ENCODE measurements around the gene NUP214.

NUP214 gene

DNA sequence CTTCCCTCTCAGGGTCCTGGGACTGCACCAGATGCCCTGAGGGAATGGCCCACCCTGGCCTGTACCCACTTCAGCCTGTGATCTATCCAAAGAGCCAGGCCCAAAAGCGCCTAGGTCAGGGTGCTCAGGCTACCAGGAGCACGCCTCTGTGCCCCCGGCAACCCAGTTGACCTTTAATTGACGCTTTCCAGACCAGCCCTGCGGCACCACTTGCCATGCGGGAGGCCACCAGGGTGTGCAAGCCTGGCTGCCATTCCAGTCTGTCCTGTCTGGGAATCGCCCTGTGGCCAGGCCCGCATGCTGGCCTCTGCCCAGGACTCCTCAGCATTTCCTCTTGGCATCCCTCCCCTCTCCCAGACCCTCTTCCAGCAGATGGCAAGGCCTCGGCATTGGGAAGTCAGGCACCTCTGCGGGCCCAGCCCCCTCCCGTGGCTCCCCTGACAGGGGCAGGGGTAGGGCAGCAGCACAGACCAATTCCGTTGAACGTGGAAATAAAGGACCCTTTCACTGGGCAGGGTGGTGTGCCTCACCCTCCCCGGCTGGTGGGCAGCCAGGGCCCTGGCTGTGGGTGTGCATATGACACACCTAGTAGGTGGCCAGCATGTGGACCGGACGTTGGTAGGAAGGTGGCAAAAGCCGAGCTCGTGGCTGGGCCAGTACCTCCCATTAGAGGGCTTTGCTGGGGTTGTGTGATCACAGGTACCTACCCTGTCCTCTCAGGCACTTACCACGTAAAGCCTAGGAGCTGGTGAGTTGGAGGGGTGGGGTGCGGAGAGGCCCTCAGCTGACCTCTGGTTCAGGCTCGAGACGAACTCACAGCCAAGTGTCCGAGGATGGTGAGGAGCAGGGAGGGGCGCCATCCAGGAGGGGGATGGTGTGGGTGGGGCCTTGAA lies 32.6 kb upstream of the NUP214 start:
- H3K79me2 ChIP-seq (ENCODE audit: insufficient read depth, low read length), result no peaks in the 10 kb centered on the region
- no peak overlapping the region for H3K4me2 ChIP-seq (ENCODE audit: low read depth, low read length, poor library complexity, severe bottlenecking)
- no peak for TF ChIP-seq EZH2phosphoT487 (conservative IDR thresholded peaks at IDR 0.05; ENCODE audit: low read length)
- TF ChIP-seq, protein P1, sequence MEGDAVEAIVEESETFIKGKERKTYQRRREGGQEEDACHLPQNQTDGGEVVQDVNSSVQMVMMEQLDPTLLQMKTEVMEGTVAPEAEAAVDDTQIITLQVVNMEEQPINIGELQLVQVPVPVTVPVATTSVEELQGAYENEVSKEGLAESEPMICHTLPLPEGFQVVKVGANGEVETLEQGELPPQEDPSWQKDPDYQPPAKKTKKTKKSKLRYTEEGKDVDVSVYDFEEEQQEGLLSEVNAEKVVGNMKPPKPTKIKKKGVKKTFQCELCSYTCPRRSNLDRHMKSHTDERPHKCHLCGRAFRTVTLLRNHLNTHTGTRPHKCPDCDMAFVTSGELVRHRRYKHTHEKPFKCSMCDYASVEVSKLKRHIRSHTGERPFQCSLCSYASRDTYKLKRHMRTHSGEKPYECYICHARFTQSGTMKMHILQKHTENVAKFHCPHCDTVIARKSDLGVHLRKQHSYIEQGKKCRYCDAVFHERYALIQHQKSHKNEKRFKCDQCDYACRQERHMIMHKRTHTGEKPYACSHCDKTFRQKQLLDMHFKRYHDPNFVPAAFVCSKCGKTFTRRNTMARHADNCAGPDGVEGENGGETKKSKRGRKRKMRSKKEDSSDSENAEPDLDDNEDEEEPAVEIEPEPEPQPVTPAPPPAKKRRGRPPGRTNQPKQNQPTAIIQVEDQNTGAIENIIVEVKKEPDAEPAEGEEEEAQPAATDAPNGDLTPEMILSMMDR (IDR thresholded peaks at IDR 0.05; ENCODE audit: insufficient read depth, low read length, poor library complexity, severe bottlenecking), result no peak
- no peaks in the 10 kb centered on the region for H3K27me3 ChIP-seq (ENCODE audit: low read length)
- H3F3A ChIP-seq (ENCODE audit: insufficient read depth), result no peaks in the 10 kb centered on the region
- H2AFZ ChIP-seq (ENCODE audit: low read depth, low read length, severe bottlenecking), result no peak overlapping the region
- no peaks in the 10 kb centered on the region for H3K9me3 ChIP-seq (ENCODE audit: insufficient read depth, low read length)
- no peak overlapping the region for H3K9ac ChIP-seq (ENCODE audit: low read length)
- H3K9me2 ChIP-seq (replicated peaks; ENCODE audit: insufficient read depth, low read length), result no peaks in the 10 kb centered on the region
- no peaks in the 10 kb centered on the region for H4K20me1 ChIP-seq (ENCODE audit: low read depth, low read length)
- H3K36me3 ChIP-seq (ENCODE audit: low read length), result no peaks in the 10 kb centered on the region
- H3K27ac ChIP-seq (ENCODE audit: low read depth, low read length), result no peak overlapping the region
- no peak overlapping the region for H3K4me3 ChIP-seq (ENCODE audit: insufficient read depth, low read length, poor library complexity, severe bottlenecking)

DNA sequence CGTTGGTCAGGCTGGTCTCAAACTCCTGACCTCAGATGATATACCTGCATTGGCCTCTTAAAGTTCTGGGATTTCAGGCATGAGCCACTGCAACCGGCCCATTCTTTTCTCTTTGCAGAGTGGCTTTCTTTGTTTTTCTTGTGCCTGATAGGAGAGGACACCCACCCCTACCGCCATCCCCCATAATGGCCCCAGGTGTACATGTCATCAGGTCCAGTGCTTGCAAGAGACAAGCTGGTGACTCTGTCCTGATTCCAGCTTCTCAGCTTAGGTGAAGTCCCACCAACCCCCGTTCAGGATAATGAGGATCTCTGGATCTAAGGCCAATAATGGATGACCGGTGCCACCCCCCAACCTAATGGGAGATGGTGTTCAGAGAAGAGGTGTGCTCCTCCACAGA lies 31.4 kb upstream of the NUP214 start:
- H4K20me1 ChIP-seq (ENCODE audit: low read depth, low read length), result no peaks in the 10 kb centered on the region
- H3K36me3 ChIP-seq (ENCODE audit: low read length), result no peaks in the 10 kb centered on the region
- no peak overlapping the region for H2AFZ ChIP-seq (ENCODE audit: low read depth, low read length, severe bottlenecking)
- no peak overlapping the region for H3K27ac ChIP-seq (ENCODE audit: low read depth, low read length)
- no peak overlapping the region for H3K9ac ChIP-seq (ENCODE audit: low read length)
- no peaks in the 10 kb centered on the region for H3K9me2 ChIP-seq (replicated peaks; ENCODE audit: insufficient read depth, low read length)
- no peak for TF ChIP-seq EZH2phosphoT487 (conservative IDR thresholded peaks at IDR 0.05; ENCODE audit: low read length)
- TF ChIP-seq, protein P1 (IDR thresholded peaks at IDR 0.05; ENCODE audit: insufficient read depth, low read length, poor library complexity, severe bottlenecking), result no peak
- no peaks in the 10 kb centered on the region for H3K27me3 ChIP-seq (ENCODE audit: low read length)
- H3F3A ChIP-seq (ENCODE audit: insufficient read depth), result no peaks in the 10 kb centered on the region
- no peak overlapping the region for H3K4me2 ChIP-seq (ENCODE audit: low read depth, low read length, poor library complexity, severe bottlenecking)
- H3K9me3 ChIP-seq (ENCODE audit: insufficient read depth, low read length), result no peaks in the 10 kb centered on the region
- H3K79me2 ChIP-seq (ENCODE audit: insufficient read depth, low read length), result no peaks in the 10 kb centered on the region
- no peak overlapping the region for H3K4me3 ChIP-seq (ENCODE audit: insufficient read depth, low read length, poor library complexity, severe bottlenecking)

DNA sequence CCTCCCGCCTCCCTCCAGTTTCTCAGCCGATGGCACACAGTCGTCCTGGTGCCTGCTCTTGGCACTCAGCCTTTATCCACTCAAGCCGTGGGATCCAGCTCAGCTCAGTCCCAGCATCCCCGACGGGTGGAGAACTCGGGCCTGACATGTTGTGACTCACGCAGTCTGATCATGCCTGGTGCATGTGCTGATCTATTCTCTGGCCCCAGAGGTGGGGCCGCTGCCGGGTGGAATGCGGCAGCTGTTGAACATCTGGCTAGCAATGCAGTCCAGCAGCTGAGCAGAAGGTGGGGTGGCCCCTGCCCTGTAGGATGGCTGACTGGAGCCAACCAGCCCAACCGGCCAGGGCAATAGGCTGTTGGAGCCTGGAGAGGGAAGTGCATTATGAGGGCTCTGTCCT lies 30.8 kb upstream of the NUP214 start:
- Histone ChIP-seq H2AFZ (ENCODE audit: low read depth, low read length, severe bottlenecking) (no peak overlapping the region), H3K4me2 (ENCODE audit: low read depth, low read length, poor library complexity, severe bottlenecking) (no peak overlapping the region), H3K9me2 (replicated peaks; ENCODE audit: insufficient read depth, low read length) (no peaks in the 10 kb centered on the region), H3K79me2 (ENCODE audit: insufficient read depth, low read length) (no peaks in the 10 kb centered on the region), H3K9ac (ENCODE audit: low read length) (no peak overlapping the region), H3K4me3 (ENCODE audit: insufficient read depth, low read length, poor library complexity, severe bottlenecking) (no peak overlapping the region), H3K36me3 (ENCODE audit: low read length) (no peaks in the 10 kb centered on the region), H3F3A (ENCODE audit: insufficient read depth) (no peaks in the 10 kb centered on the region), H3K27ac (ENCODE audit: low read depth, low read length) (no peak overlapping the region), H3K9me3 (ENCODE audit: insufficient read depth, low read length) (no peaks in the 10 kb centered on the region), H4K20me1 (ENCODE audit: low read depth, low read length) (no peaks in the 10 kb centered on the region), H3K27me3 (ENCODE audit: low read length) (no peaks in the 10 kb centered on the region)
- TF ChIP-seq EZH2phosphoT487 (conservative IDR thresholded peaks at IDR 0.05; ENCODE audit: low read length), result no peak
- TF ChIP-seq, protein P1 (IDR thresholded peaks at IDR 0.05; ENCODE audit: insufficient read depth, low read length, poor library complexity, severe bottlenecking), result no peak

All from SU-DHL-6 (cell line).